ENCODE results near the gene DDX10. TPM values are rescaled to one million over a fixed set of nuclear protein-coding genes. Genes with fewer than 3 reads are reported as not detected.
"Not testable (repeated sequence)": the region's sequence is repeated elsewhere in the genome, so short reads cannot be mapped to it uniquely, and the experiment has no call there.

Gene DDX10
- polyA plus RNA-seq, 1 donor from 2014 or later: 15.9 TPM

DNA sequence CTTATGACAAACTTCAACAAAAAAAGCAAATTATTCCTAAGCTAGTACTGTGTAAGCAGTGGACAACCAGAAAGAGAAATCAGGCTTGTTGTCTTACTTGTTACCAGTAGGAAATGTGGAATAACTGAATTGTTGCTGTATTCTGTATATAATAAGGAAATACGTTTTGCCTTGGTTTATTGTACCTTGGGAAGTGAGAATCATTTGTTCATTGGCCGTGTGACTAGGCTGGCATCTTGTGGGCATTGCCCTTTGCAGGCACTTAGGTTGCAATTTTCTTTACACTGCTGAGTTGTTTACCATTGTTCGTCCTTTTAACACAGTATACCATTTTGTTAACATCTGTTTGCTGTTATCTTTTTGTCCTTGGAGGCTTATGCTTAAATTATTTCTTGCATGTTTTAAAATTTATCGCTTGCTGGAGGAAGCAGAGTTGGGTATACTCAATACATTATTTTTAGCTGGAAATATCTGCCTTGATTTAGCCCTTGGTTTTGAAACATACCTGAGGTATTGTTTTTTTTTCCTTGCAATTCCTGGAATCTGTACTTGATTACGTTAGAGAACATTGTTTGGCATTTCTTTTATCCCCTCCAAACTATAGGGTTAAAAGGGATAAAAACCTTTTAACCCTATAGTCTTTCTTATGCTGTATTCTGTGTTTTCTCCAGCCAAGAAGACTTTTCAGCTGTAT lies 109.3 kb downstream of the DDX10 start:
- no peak overlapping the region for H2AFZ ChIP-seq (ENCODE audit: low read depth, low read length)
- no peak overlapping the region for H3K4me3 ChIP-seq (ENCODE audit: low read length)
- no peaks in the 10 kb centered on the region for H3K9me3 ChIP-seq (ENCODE audit: low read length)
- H3K27ac ChIP-seq (ENCODE audit: low read length): no peak overlapping the region
- no peaks in the 10 kb centered on the region for H3K36me3 ChIP-seq (ENCODE audit: insufficient read depth, low read length)
- H3K9me2 ChIP-seq (ENCODE audit: insufficient read depth, low read length): no peaks in the 10 kb centered on the region
- H3F3A ChIP-seq (ENCODE audit: insufficient read depth, low read length, poor library complexity, severe bottlenecking): no peaks in the 10 kb centered on the region
- H3K27me3 ChIP-seq (ENCODE audit: insufficient read depth, low read depth, low read length): no peaks in the 10 kb centered on the region
- H4K20me1 ChIP-seq (ENCODE audit: insufficient read depth): no peaks in the 10 kb centered on the region
- H3K9ac ChIP-seq (ENCODE audit: low read length): no peak overlapping the region
- TF ChIP-seq TAF1 (IDR thresholded peaks at IDR 0.05; ENCODE audit: low read depth) (no peak), POLR2AphosphoS5 (IDR thresholded peaks at IDR 0.05) (no peak), RAD21 (conservative IDR thresholded peaks at IDR 0.05) (no peak), SMC3 (conservative IDR thresholded peaks at IDR 0.05; ENCODE audit: poor library complexity) (no peak), EZH2 (IDR thresholded peaks at IDR 0.05; ENCODE audit: borderline replicate concordance, insufficient read depth, low read length, poor library complexity, severe bottlenecking) (no peak), EP300 (conservative IDR thresholded peaks at IDR 0.05; ENCODE audit: poor library complexity, severe bottlenecking) (no peak), MXI1 (conservative IDR thresholded peaks at IDR 0.05; ENCODE audit: poor library complexity, severe bottlenecking) (no peak)
- TF ChIP-seq, protein P1, sequence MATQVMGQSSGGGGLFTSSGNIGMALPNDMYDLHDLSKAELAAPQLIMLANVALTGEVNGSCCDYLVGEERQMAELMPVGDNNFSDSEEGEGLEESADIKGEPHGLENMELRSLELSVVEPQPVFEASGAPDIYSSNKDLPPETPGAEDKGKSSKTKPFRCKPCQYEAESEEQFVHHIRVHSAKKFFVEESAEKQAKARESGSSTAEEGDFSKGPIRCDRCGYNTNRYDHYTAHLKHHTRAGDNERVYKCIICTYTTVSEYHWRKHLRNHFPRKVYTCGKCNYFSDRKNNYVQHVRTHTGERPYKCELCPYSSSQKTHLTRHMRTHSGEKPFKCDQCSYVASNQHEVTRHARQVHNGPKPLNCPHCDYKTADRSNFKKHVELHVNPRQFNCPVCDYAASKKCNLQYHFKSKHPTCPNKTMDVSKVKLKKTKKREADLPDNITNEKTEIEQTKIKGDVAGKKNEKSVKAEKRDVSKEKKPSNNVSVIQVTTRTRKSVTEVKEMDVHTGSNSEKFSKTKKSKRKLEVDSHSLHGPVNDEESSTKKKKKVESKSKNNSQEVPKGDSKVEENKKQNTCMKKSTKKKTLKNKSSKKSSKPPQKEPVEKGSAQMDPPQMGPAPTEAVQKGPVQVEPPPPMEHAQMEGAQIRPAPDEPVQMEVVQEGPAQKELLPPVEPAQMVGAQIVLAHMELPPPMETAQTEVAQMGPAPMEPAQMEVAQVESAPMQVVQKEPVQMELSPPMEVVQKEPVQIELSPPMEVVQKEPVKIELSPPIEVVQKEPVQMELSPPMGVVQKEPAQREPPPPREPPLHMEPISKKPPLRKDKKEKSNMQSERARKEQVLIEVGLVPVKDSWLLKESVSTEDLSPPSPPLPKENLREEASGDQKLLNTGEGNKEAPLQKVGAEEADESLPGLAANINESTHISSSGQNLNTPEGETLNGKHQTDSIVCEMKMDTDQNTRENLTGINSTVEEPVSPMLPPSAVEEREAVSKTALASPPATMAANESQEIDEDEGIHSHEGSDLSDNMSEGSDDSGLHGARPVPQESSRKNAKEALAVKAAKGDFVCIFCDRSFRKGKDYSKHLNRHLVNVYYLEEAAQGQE (IDR thresholded peaks at IDR 0.05; ENCODE audit: borderline replicate concordance): no peak
- TF ChIP-seq, protein P2, sequence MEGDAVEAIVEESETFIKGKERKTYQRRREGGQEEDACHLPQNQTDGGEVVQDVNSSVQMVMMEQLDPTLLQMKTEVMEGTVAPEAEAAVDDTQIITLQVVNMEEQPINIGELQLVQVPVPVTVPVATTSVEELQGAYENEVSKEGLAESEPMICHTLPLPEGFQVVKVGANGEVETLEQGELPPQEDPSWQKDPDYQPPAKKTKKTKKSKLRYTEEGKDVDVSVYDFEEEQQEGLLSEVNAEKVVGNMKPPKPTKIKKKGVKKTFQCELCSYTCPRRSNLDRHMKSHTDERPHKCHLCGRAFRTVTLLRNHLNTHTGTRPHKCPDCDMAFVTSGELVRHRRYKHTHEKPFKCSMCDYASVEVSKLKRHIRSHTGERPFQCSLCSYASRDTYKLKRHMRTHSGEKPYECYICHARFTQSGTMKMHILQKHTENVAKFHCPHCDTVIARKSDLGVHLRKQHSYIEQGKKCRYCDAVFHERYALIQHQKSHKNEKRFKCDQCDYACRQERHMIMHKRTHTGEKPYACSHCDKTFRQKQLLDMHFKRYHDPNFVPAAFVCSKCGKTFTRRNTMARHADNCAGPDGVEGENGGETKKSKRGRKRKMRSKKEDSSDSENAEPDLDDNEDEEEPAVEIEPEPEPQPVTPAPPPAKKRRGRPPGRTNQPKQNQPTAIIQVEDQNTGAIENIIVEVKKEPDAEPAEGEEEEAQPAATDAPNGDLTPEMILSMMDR (IDR thresholded peaks at IDR 0.05; ENCODE audit: poor library complexity, severe bottlenecking): no peak
- no peak overlapping the region for H3K4me2 ChIP-seq (ENCODE audit: low read length)
- no peaks in the 10 kb centered on the region for H3K79me2 ChIP-seq (replicated peaks; ENCODE audit: insufficient read depth, low read length)

DNA sequence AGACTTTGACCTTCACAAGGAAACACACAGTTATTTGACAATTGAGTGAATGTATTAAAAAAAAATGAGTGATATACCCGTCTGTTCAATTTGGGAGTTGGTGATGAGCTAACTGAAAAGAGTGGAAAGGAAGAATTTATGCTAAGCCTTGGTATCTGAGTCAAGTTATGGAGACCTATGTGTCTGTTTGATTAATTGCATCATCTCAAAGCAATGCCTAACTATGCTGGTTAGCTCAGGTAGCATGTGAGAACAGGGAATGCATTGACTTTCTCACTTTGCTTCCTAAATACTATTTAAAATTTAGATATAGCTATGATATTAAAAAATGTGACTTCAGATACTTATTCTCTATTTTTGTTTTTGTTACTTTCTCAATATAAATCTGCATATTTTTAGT lies 110.5 kb downstream of the DDX10 start:
- Histone ChIP-seq H3K4me2 (ENCODE audit: low read length) (no peak overlapping the region), H3K27ac (ENCODE audit: low read length) (no peak overlapping the region), H3K27me3 (ENCODE audit: insufficient read depth, low read depth, low read length) (no peaks in the 10 kb centered on the region), H3F3A (ENCODE audit: insufficient read depth, low read length, poor library complexity, severe bottlenecking) (no peaks in the 10 kb centered on the region), H4K20me1 (ENCODE audit: insufficient read depth) (no peaks in the 10 kb centered on the region), H3K79me2 (replicated peaks; ENCODE audit: insufficient read depth, low read length) (no peaks in the 10 kb centered on the region), H3K9me3 (ENCODE audit: low read length) (no peaks in the 10 kb centered on the region), H3K36me3 (ENCODE audit: insufficient read depth, low read length) (no peaks in the 10 kb centered on the region), H3K9ac (ENCODE audit: low read length) (no peak overlapping the region), H3K4me3 (ENCODE audit: low read length) (no peak overlapping the region), H2AFZ (ENCODE audit: low read depth, low read length) (no peak overlapping the region), H3K9me2 (ENCODE audit: insufficient read depth, low read length) (no peaks in the 10 kb centered on the region)
- TF ChIP-seq MXI1 (conservative IDR thresholded peaks at IDR 0.05; ENCODE audit: poor library complexity, severe bottlenecking): no peak
- TF ChIP-seq EZH2 (IDR thresholded peaks at IDR 0.05; ENCODE audit: borderline replicate concordance, insufficient read depth, low read length, poor library complexity, severe bottlenecking): no peak
- no peak for TF ChIP-seq SMC3 (conservative IDR thresholded peaks at IDR 0.05; ENCODE audit: poor library complexity)
- no peak for TF ChIP-seq TAF1 (IDR thresholded peaks at IDR 0.05; ENCODE audit: low read depth)
- TF ChIP-seq, protein P1 (IDR thresholded peaks at IDR 0.05; ENCODE audit: borderline replicate concordance): no peak
- no peak for TF ChIP-seq POLR2AphosphoS5 (IDR thresholded peaks at IDR 0.05)
- TF ChIP-seq EP300 (conservative IDR thresholded peaks at IDR 0.05; ENCODE audit: poor library complexity, severe bottlenecking): no peak

DNA sequence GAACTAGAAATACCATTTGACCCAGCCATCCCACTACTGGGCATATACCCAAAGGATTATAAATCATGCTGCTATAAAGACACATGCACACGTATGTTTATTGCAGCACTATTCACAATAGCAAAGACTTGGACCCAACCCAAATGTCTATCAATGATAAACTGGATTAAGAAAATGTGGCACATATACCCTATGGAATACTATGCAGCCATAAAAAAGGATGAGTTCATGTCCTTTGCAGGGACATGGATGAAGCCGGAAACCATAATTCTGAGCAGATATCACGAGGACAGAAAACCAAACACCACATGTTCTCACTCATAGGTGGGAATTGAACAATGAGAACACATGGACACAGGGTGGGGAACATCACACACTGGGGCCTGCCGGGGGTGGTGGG lies 114.3 kb downstream of the DDX10 start:
- H3F3A ChIP-seq (ENCODE audit: insufficient read depth, low read length, poor library complexity, severe bottlenecking); H3K9me3 ChIP-seq (ENCODE audit: low read length); H3K79me2 ChIP-seq (replicated peaks; ENCODE audit: insufficient read depth, low read length); H2AFZ ChIP-seq (ENCODE audit: low read depth, low read length); H3K4me3 ChIP-seq (ENCODE audit: low read length); H3K9ac ChIP-seq (ENCODE audit: low read length); H3K4me2 ChIP-seq (ENCODE audit: low read length); H3K27ac ChIP-seq (ENCODE audit: low read length); H3K36me3 ChIP-seq (ENCODE audit: insufficient read depth, low read length); H3K9me2 ChIP-seq (ENCODE audit: insufficient read depth, low read length); H4K20me1 ChIP-seq (ENCODE audit: insufficient read depth); H3K27me3 ChIP-seq (ENCODE audit: insufficient read depth, low read depth, low read length): not testable (repeated sequence)
